Activated CD4-positive, CD25-positive, alpha-beta regulatory T cell treated with anti-CD3 and anti-CD28 coated beads, Interleukin-2, amount 50 U/mL, for 72 hours (primary cell): ENCODE measurements around the gene IZUMO2.
"Not testable (repeated sequence)": the region's sequence is repeated elsewhere in the genome, so short reads cannot be mapped to it uniquely, and the experiment has no call there.

ENCODE experiments used
- DNase-seq: peaks from one replicate; pipeline ENCODE4 v3.0.0; 2021

IZUMO2 gene

DNA sequence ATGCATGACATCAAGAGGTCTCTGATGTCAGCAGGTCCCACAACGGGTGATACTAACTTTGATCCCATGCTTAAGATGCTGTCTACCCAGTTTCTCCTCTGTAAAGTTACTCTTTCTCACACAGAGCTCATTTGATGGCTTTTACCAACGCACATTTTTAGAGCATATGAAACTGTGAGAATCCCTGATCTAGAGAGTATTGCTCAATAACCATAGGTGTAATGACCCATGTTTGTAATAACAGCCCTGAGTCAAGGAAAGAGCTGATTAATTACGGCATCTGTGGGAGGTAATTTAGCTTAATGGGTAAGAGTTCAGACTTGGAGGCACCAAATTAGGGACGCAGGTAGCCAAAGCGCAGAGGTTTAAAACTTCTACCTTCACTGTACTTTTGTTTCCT is 18.0 kb upstream of the IZUMO2 start:
- DNase-seq = no peak

DNA sequence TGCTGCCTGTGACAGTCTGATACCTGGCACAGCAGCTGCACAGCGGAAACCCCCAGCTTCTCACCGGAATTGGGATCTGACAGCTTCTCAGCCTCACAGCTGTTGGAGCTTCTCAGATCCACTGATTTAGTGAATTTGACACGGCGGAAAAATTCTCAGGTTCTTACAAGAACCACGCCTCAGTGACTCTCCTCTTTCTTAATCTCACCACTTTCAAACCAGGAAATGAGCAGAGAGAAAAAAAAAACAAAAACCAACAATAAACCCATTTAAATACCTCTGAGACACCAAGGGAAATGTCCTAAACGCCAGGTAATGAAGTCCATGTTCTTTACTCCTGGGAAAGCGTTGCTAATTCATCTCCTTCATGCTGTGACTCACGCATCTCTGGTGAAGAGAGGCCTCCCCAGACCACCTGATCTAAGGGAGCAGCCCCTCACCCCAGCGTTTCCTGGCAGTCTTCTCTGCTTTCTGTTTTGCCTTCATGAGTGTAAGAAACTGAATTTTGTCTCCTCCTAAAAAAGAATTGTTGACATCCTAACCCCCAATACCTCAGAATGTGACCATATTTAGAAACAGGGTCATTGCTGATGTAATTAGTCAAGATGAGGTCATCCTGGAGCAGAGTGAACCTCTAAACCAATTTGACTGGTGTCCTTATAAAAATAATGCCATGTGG is 15.9 kb upstream of the IZUMO2 start:
- DNase-seq = no peak

DNA sequence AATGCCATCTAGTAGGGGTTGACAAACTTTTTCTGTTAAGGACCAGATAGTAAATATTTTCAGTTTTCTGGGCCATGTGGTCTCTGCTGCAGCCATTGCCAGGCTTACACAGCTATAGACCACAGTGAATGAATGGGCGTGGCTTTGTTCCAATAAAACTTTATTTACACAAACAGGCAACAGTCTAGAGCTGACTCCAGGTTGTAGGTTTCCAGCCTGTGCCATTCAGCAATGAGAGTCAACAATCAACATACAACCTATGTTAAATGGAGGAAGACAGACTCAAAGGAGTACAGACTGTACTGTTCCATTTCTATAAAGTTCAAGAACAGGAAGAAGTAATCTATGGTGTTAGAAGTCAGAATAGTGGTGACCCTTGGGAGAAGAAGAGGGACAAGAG is 15.2 kb upstream of the IZUMO2 start:
- no peak for DNase-seq

DNA sequence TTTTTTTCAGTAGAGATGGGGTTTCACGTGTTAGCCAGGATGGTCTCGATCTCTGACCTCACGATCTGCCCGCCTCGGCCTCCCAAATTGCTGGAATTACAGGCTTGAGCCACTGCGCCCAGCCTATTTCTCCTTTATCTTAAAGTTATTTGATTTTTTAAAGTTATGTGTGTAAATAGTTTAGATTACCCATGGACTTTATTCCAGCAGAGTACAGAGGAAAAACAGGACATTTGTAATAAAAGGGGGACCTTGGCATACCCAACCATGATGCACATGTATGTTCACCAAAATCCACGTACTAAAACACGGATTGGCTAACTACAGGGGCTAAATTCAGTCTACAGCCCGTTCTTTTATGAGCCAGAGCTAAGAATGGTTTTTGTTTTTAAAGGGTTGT is 13.7 kb upstream of the IZUMO2 start:
- DNase-seq = no peak

DNA sequence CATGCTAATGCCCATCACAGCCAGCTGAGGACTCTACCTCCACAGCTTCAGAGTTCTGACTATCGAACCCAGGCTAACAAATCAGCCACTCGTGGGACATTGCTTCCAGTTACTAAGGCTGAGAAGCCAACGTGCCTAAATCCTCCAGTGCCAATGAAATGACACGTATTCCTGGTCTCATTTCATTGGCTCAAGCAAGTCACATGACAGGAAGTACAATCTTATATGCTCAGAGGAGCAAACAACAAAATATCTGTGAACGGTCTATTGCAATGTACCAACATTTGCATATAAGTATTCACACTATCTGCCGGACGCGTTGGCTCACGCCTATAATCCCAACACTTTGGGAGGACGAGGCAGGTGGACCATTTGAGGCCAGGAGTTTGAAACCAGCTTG is 12.8 kb upstream of the IZUMO2 start:
- no peak for DNase-seq

DNA sequence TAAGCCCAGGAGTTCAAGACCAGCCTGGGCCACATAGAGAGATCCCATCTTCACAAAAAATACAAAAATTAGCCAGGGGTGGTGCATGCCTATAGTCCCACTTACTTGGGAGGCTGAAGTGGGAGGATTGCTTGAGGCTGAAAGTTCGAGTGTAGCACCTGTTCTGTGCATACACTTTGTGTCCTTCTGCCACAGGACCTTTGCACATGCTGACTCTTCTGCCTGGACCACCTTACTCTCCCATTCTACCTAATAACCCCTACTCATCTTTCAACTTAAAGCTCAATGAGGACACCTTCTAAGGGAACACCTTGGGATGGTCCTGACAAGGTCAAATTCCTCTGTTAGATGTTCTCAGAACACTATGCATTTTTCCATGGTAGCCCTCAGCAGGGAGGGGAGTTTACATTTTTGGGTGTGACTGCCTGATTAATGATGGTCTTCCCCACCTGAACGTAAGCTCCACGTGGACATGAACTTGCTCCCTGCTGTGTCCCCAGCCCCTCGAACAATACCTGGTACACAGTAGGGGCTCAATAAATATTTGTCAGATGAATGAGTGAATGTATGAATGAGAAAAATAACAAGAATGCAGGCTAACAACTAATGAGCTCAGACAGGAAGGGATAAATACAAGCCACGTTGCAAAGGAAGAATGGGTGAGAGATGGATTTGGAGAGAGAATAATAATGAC is 11.2 kb upstream of the IZUMO2 start:
- no peak for DNase-seq

DNA sequence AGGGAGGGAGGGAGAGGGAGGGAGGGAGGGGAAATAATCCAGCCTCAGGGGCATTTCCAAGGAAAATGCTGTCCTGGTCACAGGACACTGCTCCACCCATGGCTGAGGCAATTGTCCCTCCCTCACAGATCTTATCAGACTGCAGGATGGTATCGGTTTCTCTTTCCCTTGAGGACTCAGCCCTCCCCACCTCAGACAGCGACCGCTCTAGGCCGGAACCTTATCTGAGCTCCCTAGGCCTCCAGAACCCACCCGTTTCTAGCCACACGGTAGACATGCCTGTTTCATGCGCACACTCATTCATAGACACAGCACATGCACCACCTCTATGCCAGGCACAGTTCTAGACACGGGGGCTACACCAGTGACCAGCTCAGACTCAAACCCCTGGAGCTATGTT is 10.0 kb upstream of the IZUMO2 start:
- DNase-seq = no peak

DNA sequence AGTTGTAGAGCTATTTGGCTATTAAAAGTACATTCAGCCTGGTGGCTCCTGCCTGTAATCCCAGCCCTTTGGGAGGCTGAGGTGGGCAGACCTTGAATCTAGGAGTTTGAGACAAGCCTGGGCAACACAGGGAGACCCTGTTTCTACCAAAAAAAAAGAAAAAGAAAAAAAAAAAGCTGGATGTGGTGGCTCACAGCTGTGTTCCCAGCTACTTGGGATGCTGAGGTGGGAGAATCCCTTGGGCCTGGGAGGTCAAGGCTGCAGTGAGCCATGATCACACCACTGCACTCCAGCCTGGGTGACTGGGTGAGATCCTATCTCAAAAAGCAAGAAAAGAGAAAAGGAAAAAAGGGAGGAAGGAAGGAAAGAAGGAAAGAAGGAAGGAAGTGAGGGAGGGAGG is 9.6 kb upstream of the IZUMO2 start:
- DNase-seq = no peak

DNA sequence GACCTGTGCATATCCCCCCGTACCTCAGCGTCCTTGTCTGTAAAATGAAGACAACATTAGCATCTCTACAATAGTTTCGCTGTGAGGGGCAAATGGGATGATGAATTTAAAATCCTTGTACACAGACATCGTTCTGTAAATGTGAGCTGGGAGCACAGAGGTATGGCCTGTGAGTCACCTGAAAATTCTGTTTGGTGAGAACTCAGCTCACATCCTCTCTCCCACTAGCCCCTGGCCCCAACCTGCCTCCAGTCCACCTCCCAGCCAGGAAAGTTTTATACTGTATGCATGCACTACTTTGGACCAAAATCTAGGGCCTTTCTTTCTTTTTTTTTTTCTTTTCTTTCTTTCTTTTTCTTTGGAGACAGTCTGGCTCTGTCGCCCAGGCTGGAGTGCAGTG is 8.7 kb upstream of the IZUMO2 start:
- DNase-seq = no peak

DNA sequence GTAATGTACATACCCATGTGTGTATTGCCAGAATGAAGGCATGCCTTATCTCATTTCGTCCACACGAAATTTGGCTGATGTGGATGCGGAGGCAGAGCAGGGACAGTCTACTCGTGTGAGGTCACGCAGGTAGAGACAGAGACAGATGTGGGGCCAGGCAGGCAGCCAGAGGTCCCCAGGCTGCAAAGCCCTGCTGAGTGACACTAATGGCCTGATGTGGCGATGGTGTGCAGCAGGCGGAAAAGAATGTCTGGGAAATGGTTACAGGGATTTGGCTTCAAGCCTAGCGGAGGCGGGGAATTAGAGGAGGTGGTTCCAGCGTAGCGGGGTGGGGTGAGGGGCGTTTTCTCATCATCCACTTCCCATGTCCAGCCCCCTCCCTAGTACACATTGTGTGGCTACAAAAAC is 4.2 kb upstream of the IZUMO2 start:
- no peak for DNase-seq

DNA sequence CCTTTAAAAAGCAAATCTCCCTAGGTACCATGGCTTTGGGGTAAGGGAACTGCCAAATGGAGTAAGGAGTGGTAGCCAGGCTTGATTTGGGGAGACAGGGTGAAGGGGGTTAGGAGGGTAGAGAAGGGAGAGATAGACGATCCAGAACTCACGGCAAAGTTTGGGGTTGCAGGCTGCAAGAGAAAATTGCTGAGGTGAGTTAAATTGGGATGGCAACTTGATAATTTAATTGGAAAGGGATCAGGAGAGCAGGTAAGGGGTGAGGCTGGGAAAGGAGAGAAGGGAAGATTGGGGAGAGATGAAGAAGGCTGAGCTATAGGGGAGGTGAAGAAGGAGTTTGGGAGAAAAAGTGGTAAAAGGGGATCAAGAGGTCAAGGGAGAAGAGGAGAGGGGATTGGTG is 4.0 kb downstream of the IZUMO2 start:
- DNase-seq = no peak

DNA sequence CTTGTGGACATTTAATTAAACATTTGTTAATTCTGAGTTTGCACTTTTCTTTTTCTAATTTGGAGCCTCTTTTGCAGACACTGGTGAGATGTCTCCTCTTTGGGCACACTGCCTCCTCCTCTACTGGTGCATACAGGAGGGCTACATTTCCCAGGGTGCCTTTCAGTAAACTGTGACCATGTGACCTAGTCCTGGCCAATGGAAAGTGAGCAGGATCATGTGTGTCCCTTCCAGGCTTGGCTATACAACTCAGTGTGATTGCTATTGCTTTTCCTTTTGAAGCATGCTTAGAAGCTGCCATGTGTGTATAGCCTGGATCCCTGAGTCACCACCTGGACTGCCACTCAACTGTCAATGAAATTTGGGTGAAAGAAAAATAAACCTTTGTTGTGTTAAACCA is 4.5 kb downstream of the IZUMO2 start:
- DNase-seq = no peak

DNA sequence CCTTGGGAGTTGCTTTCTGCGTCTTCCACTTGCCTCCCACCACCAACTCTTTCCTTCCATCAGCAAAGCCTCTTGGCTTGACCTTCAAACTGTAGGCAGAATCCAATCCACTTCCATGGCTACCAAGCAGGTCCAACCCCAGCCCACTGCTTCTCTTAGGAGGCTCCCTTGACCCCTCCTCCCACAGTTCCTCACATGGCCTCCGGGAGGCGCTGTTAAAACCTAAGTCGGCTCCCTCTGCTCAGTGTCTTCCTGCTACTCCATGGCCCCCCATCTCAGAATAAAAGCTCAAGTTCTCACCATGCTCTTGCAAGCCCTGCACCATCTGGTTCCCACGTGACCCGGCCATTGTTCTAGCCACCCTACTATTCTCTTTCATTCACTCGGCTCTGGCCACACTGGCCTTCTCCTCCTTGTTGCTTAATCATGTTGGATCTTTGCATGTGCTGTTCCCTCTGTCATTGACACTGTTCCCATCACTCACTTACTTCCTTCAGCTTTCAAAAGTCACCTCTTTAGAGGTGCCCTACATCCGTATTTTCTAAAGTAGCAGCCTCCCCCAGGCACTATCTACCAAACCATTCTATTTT is 7.5 kb downstream of the IZUMO2 start:
- DNase-seq = no peak

DNA sequence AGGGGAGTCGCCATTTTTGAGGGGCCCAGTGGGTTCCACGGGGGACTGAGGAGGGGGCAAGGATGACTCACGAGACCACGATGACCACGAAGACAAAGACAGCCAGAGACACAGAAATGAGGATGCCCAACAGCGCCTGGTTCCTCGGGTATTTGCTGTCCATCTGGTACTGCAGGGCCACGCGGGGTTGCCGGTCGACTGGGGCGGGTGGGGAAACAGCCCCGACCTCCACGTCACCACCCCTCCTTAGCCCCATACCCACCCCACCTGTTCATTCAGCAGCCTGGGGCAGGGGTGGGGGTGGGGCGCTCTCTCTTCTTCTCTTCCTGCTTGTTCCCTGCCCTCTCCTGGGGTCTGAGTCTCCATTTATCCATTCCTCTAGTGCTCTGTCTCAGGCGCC is 8.6 kb downstream of the IZUMO2 start:
- no peak for DNase-seq

DNA sequence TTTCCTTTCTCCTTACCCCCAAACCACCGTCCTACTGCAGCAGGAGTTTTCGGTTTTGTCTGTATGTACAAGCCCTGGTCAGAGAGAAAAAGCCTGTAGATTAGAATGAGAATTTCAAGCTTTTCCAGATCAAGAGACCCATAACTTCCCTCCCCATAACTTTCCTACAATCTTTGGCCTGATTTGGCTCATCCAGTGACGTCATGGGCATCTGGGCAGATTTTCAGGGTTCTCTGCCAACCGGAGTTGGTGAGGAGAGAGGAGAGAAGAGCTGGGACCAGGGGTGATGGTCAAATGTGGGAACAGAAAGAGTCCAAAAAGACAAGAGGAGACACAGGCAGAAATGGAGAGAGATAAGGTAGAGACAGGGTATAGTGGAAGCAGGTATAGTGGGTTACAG is 10.5 kb downstream of the IZUMO2 start:
- no peak for DNase-seq

DNA sequence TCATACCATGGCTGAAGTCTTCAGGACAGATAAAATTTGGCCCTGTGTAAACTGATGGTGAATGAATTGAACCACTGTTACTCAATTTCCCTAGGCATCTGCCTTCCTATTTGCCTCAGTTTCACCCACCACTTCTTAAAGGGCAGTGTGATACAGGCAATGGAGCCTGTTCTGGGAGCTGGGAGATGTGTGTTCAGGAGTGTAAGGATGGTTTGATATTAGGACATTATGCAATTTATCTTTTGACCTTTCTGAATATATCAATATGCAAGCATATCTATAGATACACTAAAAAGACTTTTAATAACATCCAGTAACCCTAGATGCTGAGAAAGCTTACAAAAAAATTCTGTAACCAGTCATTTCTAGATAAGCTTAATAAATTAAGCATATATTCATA is 14.6 kb downstream of the IZUMO2 start:
- no peak for DNase-seq

DNA sequence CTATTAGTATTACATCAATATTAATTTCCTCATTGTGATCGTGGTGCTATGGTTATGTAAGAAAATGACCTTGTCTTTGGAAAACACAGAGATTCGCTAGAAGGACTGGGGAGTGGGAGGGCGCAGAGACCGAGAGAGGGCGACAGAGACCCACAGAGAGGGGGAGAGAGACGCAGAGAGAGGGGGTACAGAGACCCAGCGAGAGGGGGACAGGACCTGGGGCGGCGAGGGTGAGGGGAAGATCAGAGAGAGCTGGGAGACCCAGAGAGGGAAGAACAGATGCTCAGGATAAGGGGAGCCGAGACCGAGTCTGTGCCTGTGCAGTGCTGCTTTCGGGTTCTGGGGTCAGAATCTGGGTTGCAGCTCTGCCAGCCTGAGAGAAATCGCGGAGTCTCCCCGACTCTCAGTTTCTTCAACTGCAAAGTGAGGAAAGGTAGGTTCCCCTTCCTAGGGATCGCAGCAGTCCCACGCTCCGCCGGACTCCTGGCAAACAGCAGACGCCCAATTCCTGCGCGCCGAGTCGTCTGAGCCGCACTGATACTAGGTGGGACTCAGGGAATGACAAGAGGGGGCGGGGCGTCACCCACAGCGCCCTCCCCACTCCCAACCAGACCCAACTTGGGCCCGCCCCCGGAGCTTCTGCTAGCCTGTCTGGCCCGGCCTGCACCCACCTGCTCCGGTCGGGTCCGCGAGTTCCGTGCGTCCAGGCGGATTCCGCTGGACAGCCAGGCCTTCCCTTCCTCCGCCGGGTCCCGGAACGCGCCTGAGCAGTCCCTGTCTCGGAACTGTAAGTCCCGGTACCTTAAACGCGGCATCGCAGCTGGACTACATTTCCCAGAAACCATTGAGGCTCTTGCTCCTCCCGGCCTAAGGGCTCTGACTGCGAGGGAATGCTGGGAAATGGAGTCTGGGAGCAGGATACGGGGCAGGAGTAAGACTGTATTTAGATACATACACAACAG is 15.3 kb downstream of the IZUMO2 start:
- DNase-seq = peak; percentile 53

DNA sequence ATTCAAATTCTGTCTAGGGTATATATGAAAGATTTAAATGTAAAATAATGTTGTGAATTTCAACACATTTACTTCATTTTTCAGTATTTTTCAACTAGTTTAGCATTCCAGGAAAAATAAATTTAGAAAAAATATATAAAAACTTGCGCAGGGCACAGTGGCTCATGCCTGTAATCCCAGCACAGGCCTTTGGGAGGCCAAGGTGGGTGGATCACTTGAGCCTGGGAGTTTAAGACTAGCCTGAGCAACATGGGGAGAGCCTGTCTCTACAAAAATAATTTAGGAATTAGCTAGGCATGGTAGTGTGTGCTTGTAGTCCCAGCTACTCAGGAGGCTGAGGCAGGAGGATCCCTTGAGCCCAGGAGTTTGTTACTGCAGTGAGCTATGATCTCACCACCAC is 21.2 kb downstream of the IZUMO2 start:
- DNase-seq = not testable (repeated sequence)

DNA sequence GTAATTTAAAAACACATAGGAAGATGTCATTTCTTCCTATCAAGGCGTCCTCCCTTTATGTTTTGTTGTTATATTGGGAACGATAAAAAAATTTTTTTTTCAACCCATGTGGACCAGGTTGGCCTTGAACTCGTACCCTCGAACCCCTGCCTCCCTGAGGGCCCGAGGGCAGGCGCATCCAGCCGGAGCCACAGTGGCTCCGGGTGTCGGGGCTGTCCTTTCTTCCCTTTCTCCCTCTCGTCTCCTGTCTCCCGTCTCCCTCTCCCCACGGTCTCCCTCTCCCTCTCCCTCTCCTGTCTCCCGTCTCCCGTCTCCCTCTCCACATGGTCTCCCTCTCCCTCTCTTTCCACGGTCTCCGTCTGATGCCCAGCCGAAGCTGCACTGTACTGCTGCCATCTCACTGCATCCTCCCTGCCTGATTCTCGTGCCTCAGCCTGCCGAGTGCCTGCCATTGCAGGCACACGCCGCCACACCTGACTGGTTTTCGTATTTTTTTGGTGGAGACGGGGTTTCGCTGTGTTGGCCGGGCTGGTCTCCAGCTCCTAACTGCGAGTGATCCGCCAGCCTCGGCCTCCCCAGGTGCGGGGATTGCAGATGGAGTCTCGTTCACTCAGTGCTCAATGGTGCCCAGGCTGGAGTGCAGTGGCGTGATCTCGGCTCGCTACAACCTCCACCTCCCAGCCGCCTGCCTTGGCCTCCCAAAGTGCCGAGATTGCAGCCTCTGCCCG is 22.8 kb downstream of the IZUMO2 start:
- DNase-seq = not testable (repeated sequence)

DNA sequence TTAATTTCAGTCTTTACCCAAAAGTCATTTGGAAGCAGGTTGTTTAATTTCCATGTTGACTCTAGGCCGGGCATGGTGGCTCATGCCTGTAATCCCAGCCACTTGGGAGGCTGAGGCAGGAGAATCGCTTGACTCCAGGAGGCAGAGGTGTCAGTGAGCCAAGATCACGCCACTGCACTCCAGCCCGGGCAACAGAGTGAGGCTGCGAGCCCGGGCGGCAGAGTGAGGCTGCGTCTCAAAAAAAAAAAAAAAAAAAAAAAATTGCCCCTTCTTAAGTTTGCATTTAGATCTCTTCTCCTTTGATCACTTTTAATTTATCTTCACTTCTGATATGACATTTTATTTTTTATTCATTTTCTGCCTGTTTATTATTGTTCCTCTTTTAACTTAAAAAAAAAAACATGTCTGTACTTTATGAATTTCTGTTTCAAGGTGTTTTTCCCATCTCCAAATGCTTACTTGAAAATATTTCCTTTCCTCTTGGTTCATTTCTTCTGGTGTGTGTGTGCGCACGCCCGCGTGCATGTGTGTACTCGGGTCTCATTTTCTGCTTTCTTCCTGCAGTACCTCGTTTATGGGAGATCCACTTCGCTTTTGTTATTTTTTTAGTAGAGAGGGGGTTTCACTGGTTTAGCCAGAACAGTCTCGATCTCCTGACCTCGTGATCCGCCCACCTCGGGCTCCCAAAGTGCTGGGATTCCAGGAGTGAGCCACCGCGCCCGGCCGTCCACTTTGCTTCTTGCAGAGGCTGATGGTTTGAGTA is 26.3 kb downstream of the IZUMO2 start:
- DNase-seq = not testable (repeated sequence)

DNA sequence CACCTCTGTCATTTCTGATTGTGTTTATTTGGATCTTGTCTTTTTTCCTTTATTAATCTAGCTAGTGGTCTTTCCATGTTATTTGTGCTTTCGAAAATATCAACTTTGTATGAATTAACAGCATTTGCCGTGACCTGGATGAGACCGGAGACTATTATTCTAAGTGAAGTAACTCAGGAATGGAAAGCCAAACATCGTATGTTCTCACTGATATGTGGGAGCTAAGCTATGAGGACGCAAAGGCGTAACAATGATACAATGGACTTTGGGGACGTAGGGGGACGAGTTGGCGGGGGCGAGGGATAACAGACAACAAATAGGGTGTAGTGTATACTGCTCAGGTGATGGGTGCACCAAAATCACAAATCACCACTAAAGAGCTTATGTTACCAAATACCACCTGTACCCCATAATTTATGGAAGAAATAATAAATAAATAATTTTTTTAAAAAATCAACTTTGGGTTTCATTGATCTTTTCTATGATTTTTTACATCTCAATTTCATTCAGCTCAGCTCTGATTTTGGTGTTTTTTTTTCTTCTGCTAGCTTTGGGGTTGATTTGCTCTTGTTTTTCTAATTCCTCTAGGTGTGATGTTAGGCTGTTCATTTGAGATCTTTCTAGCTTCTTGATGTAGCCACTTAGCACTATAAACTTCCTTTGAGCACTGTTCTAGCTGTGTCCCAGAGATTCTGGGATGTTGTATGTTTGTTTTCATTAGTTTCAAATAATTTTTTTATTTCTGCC is 27.1 kb downstream of the IZUMO2 start:
- DNase-seq = not testable (repeated sequence)
